ENCODE measurements around the gene ACY1. TPM values are rescaled to one million over a fixed set of nuclear protein-coding genes. Genes with fewer than 3 reads are reported as not detected.
A peak's percentile ranks its signal among the peaks of the same experiment; 100 is the strongest.

Gene ACY1
- total RNA-seq, 1 donor from 2014 or later, result 13.2 TPM

DNA sequence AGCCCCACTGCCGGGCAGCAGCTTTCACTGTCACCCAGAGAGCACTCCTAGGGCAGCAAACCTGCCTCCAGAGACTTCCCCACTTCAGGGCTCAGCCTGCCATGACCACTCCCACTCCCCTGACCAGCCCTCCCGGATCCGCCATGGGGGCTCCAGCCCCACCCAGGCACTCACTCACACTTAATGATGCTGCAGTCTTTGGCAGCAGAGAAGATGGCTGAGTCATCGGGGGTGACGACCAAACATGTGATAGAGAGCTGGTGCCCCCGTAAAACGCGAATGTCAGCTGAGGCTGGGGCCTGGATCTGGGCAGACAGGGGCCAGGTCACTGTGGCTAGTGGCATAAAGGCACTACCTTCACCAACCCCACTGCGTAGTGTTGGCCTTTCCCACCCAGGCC lies 46.3 kb upstream of the ACY1 start:
- peaks cover 8% of the 10 kb centered on the region for H3K27me3 Mint-ChIP-seq (ENCODE audit: unreplicated experiment)
- no peak overlapping the region for H3K27ac Mint-ChIP-seq (ENCODE audit: unreplicated experiment)
- H3K36me3 Mint-ChIP-seq (ENCODE audit: unreplicated experiment), result no peaks in the 10 kb centered on the region
- peaks cover 1% of the 10 kb centered on the region for H3K9me3 Mint-ChIP-seq (ENCODE audit: unreplicated experiment)
- H3K4me1 Mint-ChIP-seq (ENCODE audit: low read depth, unreplicated experiment), result peaks cover 6% of the 10 kb centered on the region
- DNase-seq, result no peak
- H3K4me3 Mint-ChIP-seq (ENCODE audit: unreplicated experiment), result no peak overlapping the region
- TF ChIP-seq, protein P1, sequence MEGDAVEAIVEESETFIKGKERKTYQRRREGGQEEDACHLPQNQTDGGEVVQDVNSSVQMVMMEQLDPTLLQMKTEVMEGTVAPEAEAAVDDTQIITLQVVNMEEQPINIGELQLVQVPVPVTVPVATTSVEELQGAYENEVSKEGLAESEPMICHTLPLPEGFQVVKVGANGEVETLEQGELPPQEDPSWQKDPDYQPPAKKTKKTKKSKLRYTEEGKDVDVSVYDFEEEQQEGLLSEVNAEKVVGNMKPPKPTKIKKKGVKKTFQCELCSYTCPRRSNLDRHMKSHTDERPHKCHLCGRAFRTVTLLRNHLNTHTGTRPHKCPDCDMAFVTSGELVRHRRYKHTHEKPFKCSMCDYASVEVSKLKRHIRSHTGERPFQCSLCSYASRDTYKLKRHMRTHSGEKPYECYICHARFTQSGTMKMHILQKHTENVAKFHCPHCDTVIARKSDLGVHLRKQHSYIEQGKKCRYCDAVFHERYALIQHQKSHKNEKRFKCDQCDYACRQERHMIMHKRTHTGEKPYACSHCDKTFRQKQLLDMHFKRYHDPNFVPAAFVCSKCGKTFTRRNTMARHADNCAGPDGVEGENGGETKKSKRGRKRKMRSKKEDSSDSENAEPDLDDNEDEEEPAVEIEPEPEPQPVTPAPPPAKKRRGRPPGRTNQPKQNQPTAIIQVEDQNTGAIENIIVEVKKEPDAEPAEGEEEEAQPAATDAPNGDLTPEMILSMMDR (IDR thresholded peaks at IDR 0.05; ENCODE audit: partially characterized antibody, unreplicated experiment), result no peak

- TF ChIP-seq, protein P1 (IDR thresholded peaks at IDR 0.05; ENCODE audit: partially characterized antibody, unreplicated experiment), result no peak
- Mint-ChIP-seq H3K9me3 (ENCODE audit: unreplicated experiment) (peaks cover 1% of the 10 kb centered on the region), H3K4me3 (ENCODE audit: unreplicated experiment) (no peak overlapping the region), H3K27me3 (ENCODE audit: unreplicated experiment) (peaks cover 8% of the 10 kb centered on the region), H3K4me1 (ENCODE audit: low read depth, unreplicated experiment) (peaks cover 6% of the 10 kb centered on the region), H3K36me3 (ENCODE audit: unreplicated experiment) (no peaks in the 10 kb centered on the region), H3K27ac (ENCODE audit: unreplicated experiment) (peak overlapping the region; percentile 38)
- no peak for DNase-seq
Observed at GRCh38 chr3:51937611-51938450, 45.5 kb upstream of the ACY1 start.

GRCh38 chr3:51938780-51939425 lies 44.4 kb upstream of the ACY1 start:
- TF ChIP-seq, protein P1 (IDR thresholded peaks at IDR 0.05; ENCODE audit: partially characterized antibody, unreplicated experiment), result no peak
- Mint-ChIP-seq H3K4me3 (ENCODE audit: unreplicated experiment) (no peak overlapping the region), H3K27ac (ENCODE audit: unreplicated experiment) (no peak overlapping the region), H3K9me3 (ENCODE audit: unreplicated experiment) (peaks cover 1% of the 10 kb centered on the region), H3K36me3 (ENCODE audit: unreplicated experiment) (no peaks in the 10 kb centered on the region), H3K4me1 (ENCODE audit: low read depth, unreplicated experiment) (peaks cover 6% of the 10 kb centered on the region), H3K27me3 (ENCODE audit: unreplicated experiment) (peaks cover 13% of the 10 kb centered on the region)
- no peak for DNase-seq

GRCh38 chr3:51940648-51941462 lies 42.5 kb upstream of the ACY1 start:
- peak overlapping the region; percentile 89 for H3K4me3 Mint-ChIP-seq (ENCODE audit: unreplicated experiment)
- H3K27ac Mint-ChIP-seq (ENCODE audit: unreplicated experiment), result peak overlapping the region; percentile 53
- peaks cover 6% of the 10 kb centered on the region for H3K4me1 Mint-ChIP-seq (ENCODE audit: low read depth, unreplicated experiment)

More at GRCh38 chr3:51940648-51941462, 42.5 kb upstream of the ACY1 start:
- Mint-ChIP-seq H3K27me3 (ENCODE audit: unreplicated experiment) (peaks cover 13% of the 10 kb centered on the region), H3K36me3 (ENCODE audit: unreplicated experiment) (no peaks in the 10 kb centered on the region), H3K9me3 (ENCODE audit: unreplicated experiment) (peaks cover 1% of the 10 kb centered on the region)
- TF ChIP-seq, protein P1 (IDR thresholded peaks at IDR 0.05; ENCODE audit: partially characterized antibody, unreplicated experiment), result no peak
- no peak for DNase-seq

All from glutamatergic neuron (in vitro differentiated cells).